ENCODE measurements around the gene CACYBP. TPM values are rescaled to one million over a fixed set of nuclear protein-coding genes. Genes with fewer than 3 reads are reported as not detected.

CACYBP gene
- total and polyA plus RNA-seq, 2 of the 13 experiments (the other 11 are each of a cell fraction or from before 2014, with no cell fraction given) = 18.4 to 183 TPM

- TF ChIP-seq ZBTB40 (IDR thresholded peaks at IDR 0.05) (no peak), ZBTB40 (CRISPR knock-in tag; IDR thresholded peaks at IDR 0.05) (no peak), CREBL2 (CRISPR knock-in tag; IDR thresholded peaks at IDR 0.05; ENCODE audit: borderline replicate concordance) (no peak), CSRNP1 (CRISPR knock-in tag; IDR thresholded peaks at IDR 0.05) (no peak), KDM6A (CRISPR knock-in tag; IDR thresholded peaks at IDR 0.05; ENCODE audit: low read depth) (no peak), SNAPC2 (CRISPR knock-in tag; IDR thresholded peaks at IDR 0.05) (no peak), ZXDC (CRISPR knock-in tag; IDR thresholded peaks at IDR 0.05) (no peak)
Measured at GRCh38 chr1:175009532-175009931, 9.8 kb downstream of the CACYBP start (continued).

All from HepG2 (cell line).